ENCODE measurements around the gene TTC7B. TPM values are rescaled to one million over a fixed set of nuclear protein-coding genes. Genes with fewer than 3 reads are reported as not detected.

TTC7B gene
- total and polyA plus RNA-seq, 3 experiments from 2014 or later: 1.7 to 5.8 (median 5.2) TPM

- peak in 3 of 5 donors; percentile 44 to 62 (median 49) for DNase-seq
- Mint-ChIP-seq H3K4me3 (peak overlapping the region in 6 of 7 donors; percentile 19 to 69 (median 50)), H3K27me3 (peaks cover 11 to 18% of the 10 kb centered on the region in 2 donors), H3K4me1 (peaks cover 13 to 17% (median 14%) of the 10 kb centered on the region in 3 donors), H3K9me3 (peaks cover 0 to 8% (median 0%) of the 10 kb centered on the region in 5 donors), H3K27ac (peak overlapping the region in 1 of 8 donors; percentile 36), H3K36me3 (peaks cover 0 to 4% (median 0%) of the 10 kb centered on the region in 3 donors)
- no peaks in the 10 kb centered on the region for H3K27me3 ChIP-seq (ENCODE audit: insufficient read depth, low read length, poor library complexity, severe bottlenecking)
- H3K36me3 ChIP-seq (ENCODE audit: insufficient read depth, low read length): no peaks in the 10 kb centered on the region
- no peak overlapping the region for H3K27ac ChIP-seq (ENCODE audit: low read depth, low read length)
- H3K4me1 ChIP-seq (ENCODE audit: insufficient read depth, low read length): peaks cover 16% of the 10 kb centered on the region
- POLR2A ChIA-PET: no interaction called here
- CTCF ChIA-PET: interaction anchor here (0.9 kb wide), 1 partner anchor 115 kb away, joined by 3 read pairs; no protein-coding TSS in a partner anchor
- no peaks in the 10 kb centered on the region for H3K9me3 ChIP-seq (ENCODE audit: low read length)
- no peak overlapping the region for H3K4me3 ChIP-seq (ENCODE audit: low read length)
Observed at GRCh38 chr14:90483571-90483974, 332.7 kb downstream of the TTC7B start.

DNA sequence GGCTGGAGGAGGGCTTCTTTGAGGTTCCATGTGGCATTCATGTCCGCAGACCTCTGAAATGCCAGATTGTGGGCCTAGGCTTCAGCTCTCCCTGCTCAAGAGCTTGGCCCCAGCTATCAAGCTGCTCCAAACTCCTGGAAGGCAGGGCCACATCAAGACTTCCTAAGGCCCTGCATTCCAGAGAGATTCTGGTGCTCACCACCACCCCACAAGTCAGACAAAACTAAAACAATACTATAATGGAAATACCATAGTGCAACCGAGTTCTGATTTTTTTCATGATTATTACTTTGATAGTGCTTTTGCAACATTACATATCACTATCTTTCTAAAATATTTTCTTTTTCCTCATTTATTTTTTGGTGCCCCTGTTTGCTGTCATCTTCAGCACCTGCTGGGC, 333.1 kb downstream of the TTC7B start:
- H3K4me1 ChIP-seq (ENCODE audit: insufficient read depth, low read length): peaks cover 16% of the 10 kb centered on the region
- ChIA-PET POLR2A (no interaction called here), CTCF (interaction anchor here (0.9 kb wide), 2 partner anchors 81 to 114 kb away, joined by 3 read pairs; no protein-coding TSS in a partner anchor)
- H3K4me1 Mint-ChIP-seq: peaks cover 13 to 17% (median 14%) of the 10 kb centered on the region in 3 donors
- DNase-seq: no peak
- H3K27me3 ChIP-seq (ENCODE audit: insufficient read depth, low read length, poor library complexity, severe bottlenecking): no peaks in the 10 kb centered on the region
- H3K27ac Mint-ChIP-seq: no peak overlapping the region
- H3K4me3 Mint-ChIP-seq: peak overlapping the region in 3 of 7 donors; percentile 57 to 69 (median 63)
- no peaks in the 10 kb centered on the region for H3K9me3 ChIP-seq (ENCODE audit: low read length)
- H3K36me3 ChIP-seq (ENCODE audit: insufficient read depth, low read length): no peaks in the 10 kb centered on the region
- peaks cover 0 to 8% (median 0%) of the 10 kb centered on the region in 5 donors for H3K9me3 Mint-ChIP-seq
- H3K36me3 Mint-ChIP-seq: peaks cover 0 to 4% (median 0%) of the 10 kb centered on the region in 3 donors
- no peak overlapping the region for H3K4me3 ChIP-seq (ENCODE audit: low read length)
- H3K27me3 Mint-ChIP-seq: peaks cover 11 to 18% of the 10 kb centered on the region in 2 donors
- no peak overlapping the region for H3K27ac ChIP-seq (ENCODE audit: low read depth, low read length)

- Mint-ChIP-seq H3K36me3 (peaks cover 0 to 28% (median 2%) of the 10 kb centered on the region in 3 donors), H3K4me3 (no peak overlapping the region), H3K9me3 (peaks cover 20 to 31% (median 24%) of the 10 kb centered on the region in 5 donors), H3K4me1 (no peaks in the 10 kb centered on the region), H3K27ac (no peak overlapping the region), H3K27me3 (peaks cover 2 to 38% of the 10 kb centered on the region in 2 donors)
- ChIA-PET POLR2A (no interaction called here), CTCF (no interaction called here)
- no peaks in the 10 kb centered on the region for H3K9me3 ChIP-seq (ENCODE audit: low read length)
- H3K4me3 ChIP-seq (ENCODE audit: low read length): no peak overlapping the region
- DNase-seq: no peak
- H3K36me3 ChIP-seq (ENCODE audit: insufficient read depth, low read length): no peaks in the 10 kb centered on the region
- no peak overlapping the region for H3K27ac ChIP-seq (ENCODE audit: low read depth, low read length)
- no peaks in the 10 kb centered on the region for H3K27me3 ChIP-seq (ENCODE audit: insufficient read depth, low read length, poor library complexity, severe bottlenecking)
- no peaks in the 10 kb centered on the region for H3K4me1 ChIP-seq (ENCODE audit: insufficient read depth, low read length)
Observed at GRCh38 chr14:90475298-90475697, 340.9 kb downstream of the TTC7B start.

Other genes with a start within 250 kb of the TTC7B start
- gene RPS6KA5, start 244.2 kb upstream of the TTC7B start, total RNA-seq: 10 to 100 TPM; 17.7 to 19.9 TPM
- 21.3 TPM for gene RPS6KA5, start 244.2 kb upstream of the TTC7B start, polyA plus RNA-seq